ENCODE data around the gene RIMS1. TPM values are rescaled to one million over a fixed set of nuclear protein-coding genes. Genes with fewer than 3 reads are reported as not detected.

RIMS1 gene
- polyA plus RNA-seq, 4 donors: 1.4 to 2.9 (median 2.2) TPM

- no peak for DNase-seq (ENCODE audit: low read depth in 4 of 4, low spot score in 3 of 4)
Measured at GRCh38 chr6:72080260-72080941, 194.1 kb downstream of the RIMS1 start.

- DNase-seq (ENCODE audit: low read depth in 4 of 4, low spot score in 3 of 4): no peak
Measured at GRCh38 chr6:72081871-72082270, 195.5 kb downstream of the RIMS1 start.

DNA sequence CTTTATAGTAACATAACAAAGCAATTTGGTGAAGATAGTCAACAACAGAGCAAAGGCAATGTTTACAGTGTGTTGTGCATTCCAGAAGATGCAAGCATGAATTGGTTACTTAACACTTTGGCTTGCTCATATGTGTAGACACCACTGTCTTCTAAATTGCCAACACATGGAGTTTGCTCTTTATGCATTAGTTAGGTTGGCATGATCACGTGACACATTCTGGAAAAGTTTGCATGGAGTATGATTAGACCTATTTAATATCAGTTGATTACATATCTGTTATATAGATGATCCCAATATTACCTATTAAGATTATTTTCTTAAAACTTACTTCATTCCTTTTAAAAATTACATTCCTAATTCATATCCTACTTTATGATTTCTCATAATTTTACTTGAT, 197.6 kb downstream of the RIMS1 start:
- no peak for DNase-seq (ENCODE audit: low read depth in 4 of 4, low spot score in 3 of 4)

DNA sequence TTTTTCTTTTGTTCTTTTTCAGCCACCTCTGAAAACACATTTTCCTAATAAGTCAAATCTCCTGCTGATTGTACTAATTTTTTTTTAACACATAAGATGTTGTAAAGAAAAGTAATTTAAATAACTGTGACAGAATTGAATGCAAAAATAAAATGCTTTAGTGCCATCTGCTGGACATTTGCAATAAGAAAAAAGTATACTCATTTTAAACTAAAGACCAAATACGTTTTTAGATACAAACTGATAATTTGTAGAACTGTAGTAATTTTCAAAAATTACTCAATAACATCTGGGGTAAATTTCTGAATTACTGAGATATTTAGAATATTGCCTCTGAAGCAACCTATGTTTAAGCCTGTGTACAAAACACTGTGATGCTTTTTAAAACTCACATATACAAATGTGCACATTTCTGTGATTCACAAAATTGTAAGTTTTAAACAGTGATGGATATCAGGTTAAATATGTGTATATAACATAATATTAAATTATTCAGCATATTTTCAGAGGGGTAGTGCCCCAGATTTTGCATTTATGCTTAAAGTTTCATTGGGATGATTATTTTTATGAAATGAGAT, 198.7 kb downstream of the RIMS1 start:
- DNase-seq (ENCODE audit: low read depth in 4 of 4, low spot score in 3 of 4): peak in 1 of 4 donors; percentile 5

GRCh38 chr6:72094506-72094905, 208.2 kb downstream of the RIMS1 start:
- no peak for DNase-seq (ENCODE audit: low read depth in 4 of 4, low spot score in 3 of 4)

DNA sequence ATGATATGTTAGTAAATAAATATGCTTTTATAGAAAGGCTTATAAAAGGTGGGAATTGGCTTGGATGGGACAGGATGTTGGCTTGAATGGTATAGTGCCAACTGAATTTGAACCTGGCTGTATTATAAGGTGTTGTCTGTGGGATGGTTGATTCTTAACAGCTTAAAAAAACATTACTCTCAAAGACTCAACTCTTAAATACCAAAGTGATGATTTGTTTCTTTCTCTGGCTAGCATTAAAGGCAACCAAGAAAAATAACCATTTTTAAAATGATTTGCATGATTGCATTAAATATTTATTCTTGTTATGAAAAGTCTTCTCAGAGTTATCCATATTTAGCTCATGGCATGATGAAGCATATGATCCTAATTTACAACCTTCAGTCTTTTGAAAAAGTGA, 216.2 kb downstream of the RIMS1 start:
- DNase-seq (ENCODE audit: low read depth in 4 of 4, low spot score in 3 of 4): no peak

GRCh38 chr6:72111611-72112010, 225.3 kb downstream of the RIMS1 start:
- DNase-seq (ENCODE audit: low read depth in 4 of 4, low spot score in 3 of 4): no peak

- no peak for DNase-seq (ENCODE audit: low read depth in 4 of 4, low spot score in 3 of 4)
Measured at GRCh38 chr6:72130327-72130726, 244.0 kb downstream of the RIMS1 start.

- DNase-seq (ENCODE audit: low read depth in 4 of 4, low spot score in 3 of 4): no peak
Measured at GRCh38 chr6:72132427-72132826, 246.1 kb downstream of the RIMS1 start.

GRCh38 chr6:72132851-72133250, 246.5 kb downstream of the RIMS1 start:
- DNase-seq (ENCODE audit: low read depth in 4 of 4, low spot score in 3 of 4): no peak

DNA sequence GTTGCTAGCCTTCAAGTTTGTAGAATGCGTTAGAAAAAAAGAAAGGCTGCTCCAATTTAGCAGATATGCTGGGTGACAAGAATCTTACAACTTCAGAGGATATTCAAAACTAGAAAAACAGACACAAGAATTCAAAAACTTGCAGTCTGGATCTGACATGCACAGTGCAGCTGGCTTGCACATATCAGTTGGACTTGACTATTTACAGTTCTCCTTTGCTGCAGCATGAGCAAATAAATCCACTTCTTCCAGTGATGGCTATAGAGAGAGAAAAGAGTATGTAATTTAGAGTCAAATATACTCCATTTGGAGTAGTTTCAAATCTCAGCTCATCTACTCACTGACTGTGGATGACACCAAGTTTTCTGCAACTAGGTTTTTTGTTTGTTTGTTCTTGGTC, 247.0 kb downstream of the RIMS1 start:
- DNase-seq (ENCODE audit: low read depth in 4 of 4, low spot score in 3 of 4): no peak

GRCh38 chr6:72140795-72141194, 254.4 kb downstream of the RIMS1 start:
- no peak for DNase-seq (ENCODE audit: low read depth in 4 of 4, low spot score in 3 of 4)

DNA sequence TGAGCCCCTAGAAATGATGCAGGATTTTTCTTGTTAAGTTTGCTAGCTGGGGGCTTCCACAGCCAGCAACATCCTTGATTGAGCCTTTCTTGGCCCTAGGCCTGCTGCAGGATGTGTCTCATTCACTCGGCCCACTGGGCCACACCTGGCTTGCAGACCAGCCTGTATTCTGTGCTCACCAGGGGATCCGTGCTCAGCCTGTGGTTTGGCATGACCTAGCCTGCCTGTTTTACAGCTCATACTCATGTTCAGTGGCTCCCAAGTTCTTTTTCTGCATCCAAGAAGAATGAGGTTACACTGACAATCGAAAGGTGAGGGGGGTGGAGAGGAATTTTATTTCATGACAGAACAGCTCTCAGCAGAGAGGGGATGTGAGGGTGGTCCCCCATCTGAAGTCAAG, 263.4 kb downstream of the RIMS1 start:
- DNase-seq (ENCODE audit: low read depth in 4 of 4, low spot score in 3 of 4): no peak

DNA sequence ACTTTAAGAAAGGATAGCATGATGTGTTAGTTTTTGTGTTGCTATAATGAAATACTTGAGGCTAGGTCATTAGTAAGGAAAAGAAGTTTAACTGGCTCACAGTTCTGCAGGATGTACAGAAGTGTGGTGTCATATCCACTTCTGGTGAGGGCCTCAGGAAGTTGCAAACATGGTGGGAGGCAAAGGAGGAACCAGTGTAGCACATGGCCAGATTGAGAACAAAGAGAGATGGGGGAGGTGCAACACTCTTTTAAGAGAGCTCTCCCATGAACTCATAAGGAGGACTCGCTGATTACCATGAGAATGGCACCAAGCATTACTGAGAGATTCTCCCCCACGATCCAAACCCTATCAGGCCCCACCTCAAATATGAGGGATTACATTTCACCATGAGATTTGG, 265.4 kb downstream of the RIMS1 start:
- DNase-seq (ENCODE audit: low read depth in 4 of 4, low spot score in 3 of 4): no peak

GRCh38 chr6:72175916-72176315, 289.6 kb downstream of the RIMS1 start:
- no peak for DNase-seq (ENCODE audit: low read depth in 4 of 4, low spot score in 3 of 4)

DNA sequence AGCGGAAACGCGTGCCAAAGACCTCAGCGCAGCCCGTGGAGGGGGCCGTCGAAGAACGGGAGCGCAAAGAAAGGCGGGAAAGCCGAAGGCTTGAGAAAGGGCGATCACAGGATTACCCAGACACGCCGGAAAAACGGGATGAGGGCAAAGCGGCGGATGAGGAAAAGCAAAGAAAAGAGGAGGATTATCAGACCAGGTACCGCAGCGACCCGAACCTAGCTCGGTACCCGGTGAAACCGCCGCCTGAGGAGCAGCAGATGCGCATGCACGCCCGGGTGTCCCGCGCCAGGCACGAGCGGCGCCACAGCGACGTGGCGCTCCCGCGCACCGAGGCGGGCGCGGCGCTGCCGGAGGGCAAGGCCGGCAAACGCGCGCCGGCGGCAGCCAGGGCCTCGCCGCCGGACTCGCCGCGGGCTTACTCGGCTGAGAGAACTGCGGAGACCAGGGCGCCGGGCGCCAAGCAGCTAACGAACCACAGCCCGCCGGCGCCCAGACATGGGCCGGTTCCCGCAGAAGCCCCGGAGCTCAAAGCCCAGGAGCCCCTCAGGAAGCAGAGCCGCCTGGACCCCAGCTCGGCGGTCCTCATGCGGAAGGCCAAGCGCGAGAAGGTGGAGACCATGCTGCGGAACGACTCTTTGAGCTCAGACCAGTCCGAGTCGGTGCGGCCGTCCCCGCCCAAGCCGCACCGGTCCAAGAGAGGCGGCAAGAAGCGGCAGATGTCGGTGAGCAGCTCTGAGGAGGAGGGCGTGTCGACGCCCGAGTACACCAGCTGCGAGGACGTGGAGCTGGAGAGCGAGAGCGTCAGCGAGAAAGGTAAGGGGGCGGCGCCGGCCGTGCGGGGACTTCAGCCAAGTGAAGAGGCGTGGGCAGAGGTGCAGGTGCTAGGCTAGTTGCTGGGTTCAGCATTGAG, 296.2 kb downstream of the RIMS1 start:
- peak; percentile 8 to 35 (median 15) for DNase-seq (ENCODE audit: low read depth in 4 of 4, low spot score in 3 of 4)

DNA sequence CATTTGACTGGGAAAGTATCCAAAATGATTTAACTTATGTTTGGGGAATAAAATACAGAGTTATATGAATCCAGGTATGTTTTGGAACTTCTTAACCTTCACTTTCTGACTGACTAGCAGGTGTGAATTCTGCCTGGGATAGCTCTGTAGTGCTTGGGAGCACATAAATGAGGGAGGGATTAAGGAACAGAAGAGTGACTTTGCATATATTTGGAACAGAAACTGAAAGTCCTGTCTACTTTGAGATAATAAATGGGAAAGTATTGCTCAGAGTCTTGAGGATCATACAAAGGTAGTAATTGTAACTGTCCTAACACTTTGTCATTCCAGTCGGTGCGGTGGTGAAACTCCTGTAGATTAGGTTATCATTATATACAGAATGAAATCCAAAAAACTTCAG, 317.6 kb downstream of the RIMS1 start:
- no peak for DNase-seq (ENCODE audit: low read depth in 4 of 4, low spot score in 3 of 4)

DNA sequence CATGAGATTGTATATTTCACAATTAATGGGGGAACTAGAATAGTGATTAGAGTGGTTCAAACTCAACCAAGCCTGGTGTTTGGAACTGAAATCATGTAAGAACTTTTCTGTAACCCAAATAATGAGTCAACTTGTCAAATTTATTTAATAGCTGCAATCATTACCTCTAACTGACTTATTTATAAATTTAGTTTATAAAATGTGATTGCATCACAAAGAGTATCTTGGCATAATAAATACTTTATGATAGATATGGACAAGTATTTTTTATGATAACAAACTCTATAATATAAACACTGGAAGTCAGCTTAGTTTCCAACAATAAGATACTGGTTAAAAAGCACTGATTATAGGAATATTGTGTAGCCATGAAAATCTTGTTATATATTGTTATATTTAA, 319.1 kb downstream of the RIMS1 start:
- no peak for DNase-seq (ENCODE audit: low read depth in 4 of 4, low spot score in 3 of 4)

- DNase-seq (ENCODE audit: low read depth in 4 of 4, low spot score in 3 of 4): no peak
Measured at GRCh38 chr6:72206606-72207005, 320.3 kb downstream of the RIMS1 start.

DNA sequence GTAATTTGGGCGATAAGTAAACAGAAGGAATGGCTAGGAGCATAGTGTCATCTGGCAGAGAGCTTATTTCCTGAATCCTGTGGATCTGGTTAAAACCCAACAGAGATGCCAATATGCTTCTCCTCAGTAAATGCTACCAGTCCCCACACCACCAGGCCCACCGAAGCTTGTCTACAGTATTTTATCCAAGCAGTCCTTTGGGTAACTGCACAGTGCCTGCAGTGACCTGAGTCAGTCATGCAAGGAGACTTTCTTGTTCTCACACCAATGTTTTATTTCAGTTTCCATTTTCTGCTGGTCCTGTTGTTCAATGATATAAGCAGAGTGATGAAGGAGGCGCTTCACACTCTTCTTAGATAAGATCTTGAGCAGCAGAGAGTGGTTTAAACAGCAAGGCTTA, 326.3 kb downstream of the RIMS1 start:
- no peak for DNase-seq (ENCODE audit: low read depth in 4 of 4, low spot score in 3 of 4)

DNA sequence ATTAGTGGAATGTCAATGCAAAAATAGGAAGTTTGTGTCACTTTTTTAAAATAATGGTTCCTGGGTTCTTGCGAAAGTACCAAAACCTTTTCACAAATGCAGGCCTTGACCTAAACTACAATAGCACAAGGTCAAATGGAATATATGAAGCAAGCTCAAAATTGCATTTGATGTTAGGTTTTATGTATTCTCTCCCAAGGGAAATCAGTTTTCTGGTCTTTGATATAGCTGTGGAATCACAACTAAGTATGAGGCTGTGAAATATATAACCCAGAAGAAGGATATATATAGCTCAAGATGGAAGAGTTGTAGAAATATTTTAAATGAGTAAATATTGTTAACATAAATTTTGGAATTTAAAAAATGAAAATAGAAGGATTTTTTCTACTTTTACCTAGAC, 327.3 kb downstream of the RIMS1 start:
- no peak for DNase-seq (ENCODE audit: low read depth in 4 of 4, low spot score in 3 of 4)

Measured in left renal pelvis (tissue), 4 donors.